MM.1S (cell line): Measurements from ENCODE around the gene SORCS2.

Experiments
- DNase-seq: peaks from one replicate; pipeline ENCODE4 v3.0.0-alpha.2; 2015
- H2AFZ ChIP-seq: fragments of 300-600 bp; sonication (generic); 2 replicates; pipeline ENCODE4 v1.6.0; 2016; ENCODE audit warnings: antibody characterized with exemption, low read length
- H3F3A ChIP-seq: fragments of 300-600 bp; sonication (generic); 2 replicates; pipeline ENCODE4 v1.6.1; 2016; ENCODE audit warnings: mild to moderate bottlenecking, antibody characterized with exemption, low read length, moderate library complexity, mixed read lengths; ENCODE audit not compliant: insufficient read depth
- H3K27ac ChIP-seq: fragments of 300-600 bp; sonication (generic); 2 replicates; pipeline ENCODE4 v1.5.1; 2016; ENCODE audit warnings: mild to moderate bottlenecking, low read length
- H3K27me3 ChIP-seq: fragments of 300-600 bp; sonication (generic); replicated peaks from 2 replicates; pipeline ENCODE4 v1.6.0; 2016; ENCODE audit warnings: low read length; ENCODE audit not compliant: insufficient read depth
- H3K36me3 ChIP-seq: fragments of 300-600 bp; sonication (generic); replicated peaks from 2 replicates; pipeline ENCODE4 v1.6.1; 2016; ENCODE audit warnings: mild to moderate bottlenecking, low read length, mixed read lengths; ENCODE audit not compliant: insufficient read depth
- H3K4me1 ChIP-seq: fragments of 300-600 bp; sonication (generic); 2 replicates; pipeline ENCODE4 v1.6.1; 2016; ENCODE audit warnings: low read length, mixed read lengths
- H3K4me2 ChIP-seq: fragments of 300-600 bp; sonication (generic); 2 replicates; pipeline ENCODE4 v1.6.0; 2016; ENCODE audit warnings: low read depth, low read length
- H3K4me3 ChIP-seq: fragments of 300-600 bp; sonication (generic); 2 replicates; pipeline ENCODE4 v1.5.1; 2016; ENCODE audit warnings: low read length, mixed read lengths
- H3K79me2 ChIP-seq: fragments of 300-600 bp; sonication (generic); 2 replicates; pipeline ENCODE4 v1.6.1; 2016; ENCODE audit warnings: mixed run types, low read length, mixed read lengths
- H3K9ac ChIP-seq: fragments of 300-600 bp; sonication (generic); 2 replicates; pipeline ENCODE4 v1.6.1; 2016; ENCODE audit warnings: low read length, mixed read lengths
- H3K9me2 ChIP-seq: fragments of 300-600 bp; sonication (generic); replicated peaks from 2 replicates; pipeline ENCODE4 v1.6.1; 2016; ENCODE audit warnings: mild to moderate bottlenecking, low read length, mixed read lengths; ENCODE audit not compliant: insufficient read depth
- H3K9me3 ChIP-seq: fragments of 300-600 bp; sonication (generic); replicated peaks from 2 replicates; pipeline ENCODE4 v1.6.1; 2016; ENCODE audit warnings: mild to moderate bottlenecking, low read length, mixed read lengths; ENCODE audit not compliant: insufficient read depth
- H4K20me1 ChIP-seq: fragments of 300-600 bp; sonication (generic); 2 replicates; pipeline ENCODE4 v1.6.1; 2016; ENCODE audit warnings: mild to moderate bottlenecking, low read length, moderate library complexity, mixed read lengths; ENCODE audit not compliant: insufficient read depth
- CTCF ChIP-seq: fragments of 300-600 bp; sonication (generic); IDR thresholded peaks from 2 replicates; pipeline ENCODE4 v1.5.1; 2016; ENCODE audit warnings: antibody characterized with exemption, low read length, mixed read lengths
- EZH2 ChIP-seq: fragments of 300-600 bp; sonication (generic); optimal IDR thresholded peaks from 2 replicates; pipeline ENCODE3; 2017; ENCODE audit warnings: low read depth, mild to moderate bottlenecking, antibody characterized with exemption, low read length, mixed read lengths
- EZH2phosphoT487 ChIP-seq: fragments of 300-600 bp; sonication (generic); IDR thresholded peaks from 2 replicates; pipeline ENCODE4 v1.6.1; 2018; ENCODE audit warnings: antibody characterized with exemption, low read length

The SORCS2 gene

GRCh38 chr4:7417639-7418038 is 225.3 kb downstream of the SORCS2 start:
- Histone ChIP-seq H3K36me3 (no peaks in the 10 kb centered on the region), H3K27me3 (peaks cover 53% of the 10 kb centered on the region), H3K4me2 (no peak overlapping the region), H4K20me1 (no peaks in the 10 kb centered on the region), H3K4me3 (no peak overlapping the region), H3K9ac (no peak overlapping the region), H3K27ac (no peak overlapping the region), H2AFZ (no peak overlapping the region), H3K9me3 (no peaks in the 10 kb centered on the region), H3K79me2 (no peaks in the 10 kb centered on the region), H3F3A (no peaks in the 10 kb centered on the region), H3K4me1 (no peaks in the 10 kb centered on the region), H3K9me2 (no peaks in the 10 kb centered on the region)
- no peak for DNase-seq
- no peak for TF ChIP-seq EZH2
- TF ChIP-seq CTCF = no peak
- no peak for TF ChIP-seq EZH2phosphoT487

GRCh38 chr4:7418131-7418943 is 226.0 kb downstream of the SORCS2 start:
- no peak overlapping the region for H3K27ac ChIP-seq
- H3K9me3 ChIP-seq = no peaks in the 10 kb centered on the region
- H3K79me2 ChIP-seq = no peaks in the 10 kb centered on the region
- no peak overlapping the region for H3K4me3 ChIP-seq
- H3K27me3 ChIP-seq = peaks cover 53% of the 10 kb centered on the region
- H3K4me1 ChIP-seq = no peaks in the 10 kb centered on the region
- H3K9ac ChIP-seq = no peak overlapping the region
- no peaks in the 10 kb centered on the region for H3F3A ChIP-seq
- H2AFZ ChIP-seq = no peak overlapping the region
- H3K4me2 ChIP-seq = no peak overlapping the region
- no peak for DNase-seq
- TF ChIP-seq EZH2 = no peak
- H3K36me3 ChIP-seq = no peaks in the 10 kb centered on the region
- H4K20me1 ChIP-seq = no peaks in the 10 kb centered on the region
- no peaks in the 10 kb centered on the region for H3K9me2 ChIP-seq

- no peaks in the 10 kb centered on the region for H4K20me1 ChIP-seq
- no peaks in the 10 kb centered on the region for H3K79me2 ChIP-seq
- H3K4me1 ChIP-seq = no peaks in the 10 kb centered on the region
- H3K27me3 ChIP-seq = peaks cover 55% of the 10 kb centered on the region
- H3K9me3 ChIP-seq = no peaks in the 10 kb centered on the region
- no peak overlapping the region for H3K27ac ChIP-seq
- no peak overlapping the region for H3K4me3 ChIP-seq
- no peak for TF ChIP-seq CTCF
- TF ChIP-seq EZH2phosphoT487 = no peak
- no peak for TF ChIP-seq EZH2
- H2AFZ ChIP-seq = no peak overlapping the region
- no peaks in the 10 kb centered on the region for H3K9me2 ChIP-seq
- no peak for DNase-seq
- H3K9ac ChIP-seq = no peak overlapping the region
- H3K4me2 ChIP-seq = no peak overlapping the region
- no peaks in the 10 kb centered on the region for H3K36me3 ChIP-seq
- H3F3A ChIP-seq = no peaks in the 10 kb centered on the region
Measured at GRCh38 chr4:7419961-7420660, 227.8 kb downstream of the SORCS2 start.

GRCh38 chr4:7420661-7421040 is 228.3 kb downstream of the SORCS2 start:
- H3K79me2 ChIP-seq = no peaks in the 10 kb centered on the region
- H4K20me1 ChIP-seq = no peaks in the 10 kb centered on the region
- no peak overlapping the region for H2AFZ ChIP-seq
- H3K27me3 ChIP-seq = peaks cover 55% of the 10 kb centered on the region
- no peaks in the 10 kb centered on the region for H3K9me2 ChIP-seq
- no peak overlapping the region for H3K4me3 ChIP-seq
- no peaks in the 10 kb centered on the region for H3K4me1 ChIP-seq
- no peaks in the 10 kb centered on the region for H3K36me3 ChIP-seq
- H3K9ac ChIP-seq = no peak overlapping the region
- H3K27ac ChIP-seq = no peak overlapping the region
- no peaks in the 10 kb centered on the region for H3K9me3 ChIP-seq
- no peaks in the 10 kb centered on the region for H3F3A ChIP-seq
- TF ChIP-seq CTCF = no peak
- TF ChIP-seq EZH2phosphoT487 = no peak
- no peak for TF ChIP-seq EZH2
- H3K4me2 ChIP-seq = no peak overlapping the region
- no peak for DNase-seq
